ENCODE results near the gene GZMM.

- no peak for TF ChIP-seq REST (IDR thresholded peaks at IDR 0.05; ENCODE audit: insufficient read depth in 1 of 2, low read depth in 2 of 2, low read length in 2 of 2)
- TF ChIP-seq POLR2AphosphoS5 (IDR thresholded peaks at IDR 0.05; ENCODE audit: low read depth, low read length) = no peak
These were observed 45.9 kb upstream of the GZMM start for GRCh38 chr19:497869-498510.

All from PFSK-1 (cell line).